NCI-H1105 (cell line): ENCODE measurements around the gene ADSS1.

Source experiments
- DNase-seq: peaks from one replicate; lab custom pipeline; 2025; lab: John Stamatoyannopoulos, UW

ADSS1 gene

DNA sequence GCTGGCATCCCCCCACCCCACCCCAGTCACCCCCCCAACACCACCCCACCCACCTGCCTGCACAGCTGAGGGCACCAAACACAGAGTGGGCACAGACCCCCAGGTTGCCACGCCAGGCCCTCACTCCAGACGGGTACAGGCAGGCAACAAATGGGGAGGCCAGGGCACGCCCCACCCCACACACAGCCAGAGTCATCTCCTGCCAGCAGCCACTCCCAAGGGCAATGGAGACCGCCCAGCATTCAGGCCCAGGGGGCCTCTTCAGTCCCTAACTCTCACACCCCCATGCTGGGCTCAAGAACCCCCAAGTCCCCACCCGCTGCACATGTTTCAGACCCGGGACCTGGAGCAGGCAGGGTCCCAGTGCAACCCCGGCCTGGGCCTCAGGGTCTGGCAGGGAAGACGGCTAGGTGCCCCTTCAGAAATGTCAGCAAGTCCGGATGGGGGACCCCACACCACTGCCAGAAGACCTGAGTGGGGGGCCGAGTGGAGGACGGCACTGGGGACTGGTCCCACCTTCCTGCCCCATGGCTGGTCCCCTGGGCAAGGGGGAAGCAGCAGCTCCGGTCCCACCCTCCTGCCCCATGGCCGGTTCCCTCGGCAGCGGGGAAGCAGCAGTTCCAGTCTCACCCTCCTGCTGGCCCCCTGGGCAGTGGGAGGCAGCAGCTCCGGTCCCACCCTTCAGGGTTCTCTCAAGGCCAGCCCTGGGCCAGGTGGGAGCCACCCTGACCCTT, 59.6 kb downstream of the ADSS1 start:
- DNase-seq: no peak

DNA sequence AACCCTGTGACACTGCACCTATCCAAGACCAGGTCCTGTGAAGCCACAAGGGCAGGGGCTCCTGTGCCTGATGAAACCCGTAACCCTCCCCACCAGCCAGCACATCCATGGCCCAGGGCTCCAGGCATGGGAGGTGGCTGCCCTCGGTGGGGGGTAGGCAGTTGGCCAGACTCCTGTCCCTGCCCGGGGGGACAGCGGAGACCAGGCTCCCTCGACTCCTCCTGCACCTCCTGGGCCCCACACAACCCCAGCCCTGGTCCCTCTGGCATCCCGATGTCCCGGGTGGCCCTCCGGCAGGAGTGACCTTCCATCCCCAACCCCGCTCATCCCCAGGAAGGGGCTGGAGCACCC, 60.2 kb downstream of the ADSS1 start:
- no peak for DNase-seq

DNA sequence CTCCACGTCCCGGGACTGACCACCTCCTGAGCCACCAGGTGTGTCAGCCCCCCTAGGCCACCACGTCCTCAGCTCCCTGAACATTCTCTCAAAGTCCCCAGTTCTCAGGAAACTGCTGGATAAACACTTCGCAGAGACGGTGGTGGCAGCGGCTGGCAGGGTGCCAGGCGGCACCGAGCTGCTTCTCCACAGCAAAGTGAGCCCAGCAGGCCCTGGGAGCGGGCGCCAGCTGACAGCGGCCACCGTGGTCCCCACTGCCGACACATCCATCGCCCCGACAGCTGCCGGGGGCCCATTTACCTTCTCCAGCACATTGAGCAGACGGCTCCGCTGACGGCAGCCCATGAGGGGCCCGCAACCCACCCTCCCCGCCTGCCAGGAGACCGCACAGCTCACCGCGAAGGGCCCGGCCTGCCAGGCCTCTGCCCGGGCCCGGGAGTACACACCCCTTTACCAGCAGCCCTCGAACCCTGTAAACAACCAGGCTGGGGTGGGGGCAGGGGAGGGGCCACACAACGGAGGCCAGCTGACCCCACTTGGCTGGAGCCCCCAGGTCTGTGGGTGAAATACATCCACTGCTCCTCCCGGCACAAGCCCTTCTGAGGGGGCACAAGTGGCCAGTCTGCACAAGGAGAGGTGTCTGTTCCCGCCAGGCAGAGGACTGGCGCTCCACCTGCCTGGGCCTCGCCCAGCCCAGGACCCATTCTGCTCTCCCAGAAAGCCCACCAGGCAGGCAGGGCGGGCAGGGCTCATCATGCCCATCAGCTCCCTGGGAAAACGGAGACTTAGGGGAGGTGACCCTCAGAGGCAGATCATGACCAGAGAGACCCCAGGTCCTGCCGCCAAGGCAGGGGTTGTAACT, 61.0 kb downstream of the ADSS1 start:
- peak; percentile 71 for DNase-seq

- DNase-seq: no peak
These were observed 61.7 kb downstream of the ADSS1 start for GRCh38 chr14:104785708-104786080.

GRCh38 chr14:104786091-104786586, 62.1 kb downstream of the ADSS1 start:
- no peak for DNase-seq

DNA sequence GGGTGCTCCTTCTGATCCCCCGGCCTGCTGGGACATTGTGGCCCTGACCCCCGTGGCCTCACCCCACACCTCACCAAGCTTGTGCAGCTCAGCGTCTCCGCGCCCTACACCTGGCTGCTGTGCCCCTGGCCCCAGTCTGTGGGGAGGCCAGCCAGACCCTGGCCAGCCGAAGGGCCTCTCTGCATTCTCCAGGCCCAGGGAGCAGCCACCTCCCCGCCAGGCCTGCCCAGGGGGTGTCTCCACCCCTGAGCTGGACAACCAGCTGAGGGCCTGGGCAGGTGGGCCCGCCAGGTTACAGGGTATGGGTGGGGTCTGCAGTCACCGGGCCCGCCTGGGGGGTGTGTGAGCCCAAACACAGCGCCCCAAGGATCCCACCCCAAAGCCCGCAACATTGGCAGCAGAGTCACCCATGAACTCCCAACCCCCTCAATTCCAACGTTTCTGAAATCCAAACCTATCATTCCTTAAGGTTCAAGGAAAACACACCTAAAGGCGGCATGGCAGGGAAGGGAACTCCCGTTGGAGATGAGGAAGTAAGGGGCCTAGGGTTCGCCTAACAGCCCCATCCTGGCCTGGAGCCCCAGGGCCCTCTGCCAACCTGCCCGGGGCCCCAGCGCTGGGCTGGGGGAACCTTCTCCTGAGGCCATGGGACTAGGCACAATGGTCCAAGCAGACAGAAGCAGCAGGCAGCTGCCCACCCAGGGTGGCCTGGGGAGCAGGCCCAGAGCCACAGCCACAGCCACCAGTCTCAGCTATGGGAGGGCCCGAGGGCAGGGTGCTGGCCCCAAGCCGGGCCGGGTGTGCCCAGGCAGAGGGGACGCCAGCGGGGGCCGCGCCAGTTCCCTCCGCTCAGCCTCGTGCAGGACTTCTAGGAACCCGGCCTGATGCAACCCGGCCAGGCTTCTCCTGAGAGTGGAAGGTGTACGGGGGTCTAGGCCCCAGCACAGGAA, 63.0 kb downstream of the ADSS1 start:
- no peak for DNase-seq

- no peak for DNase-seq
These were observed 63.7 kb downstream of the ADSS1 start for GRCh38 chr14:104787736-104788135.

DNA sequence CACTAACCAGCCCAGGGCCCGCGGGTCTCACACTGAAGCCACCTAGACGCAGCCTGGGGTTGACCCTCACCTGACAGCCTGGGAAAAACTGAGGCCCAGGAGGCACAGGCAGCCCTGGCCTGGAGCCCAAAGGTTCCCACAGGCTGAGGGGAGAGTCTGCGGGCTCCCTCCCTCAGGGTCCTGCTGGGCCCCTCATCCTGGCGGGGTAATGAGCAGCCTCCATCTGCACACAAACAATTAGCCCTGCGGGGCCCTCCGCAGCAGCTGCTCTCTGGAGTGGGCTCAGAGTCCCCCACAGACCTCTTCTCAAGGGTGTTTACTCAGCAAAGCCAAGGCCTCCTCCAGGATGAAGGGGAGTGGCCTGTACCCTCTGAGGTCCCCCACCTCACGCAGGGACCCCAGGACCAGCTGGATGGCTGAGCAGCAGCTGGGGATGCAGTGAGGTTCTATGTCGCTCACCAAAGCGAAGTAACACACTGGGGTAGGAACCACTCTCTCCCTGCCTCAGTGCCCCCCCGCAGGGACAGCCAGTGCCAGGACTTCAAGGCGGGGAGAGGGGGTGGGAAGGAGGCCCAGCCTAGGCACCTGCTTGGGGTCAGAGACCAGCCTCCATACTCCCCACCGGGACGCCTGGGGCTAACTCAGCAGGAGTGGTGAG, 64.3 kb downstream of the ADSS1 start:
- DNase-seq: peak; percentile 24

- DNase-seq: no peak
These were observed 65.0 kb downstream of the ADSS1 start for GRCh38 chr14:104788873-104789663.

- DNase-seq: no peak
These were observed 66.0 kb downstream of the ADSS1 start for GRCh38 chr14:104789752-104790743.

DNA sequence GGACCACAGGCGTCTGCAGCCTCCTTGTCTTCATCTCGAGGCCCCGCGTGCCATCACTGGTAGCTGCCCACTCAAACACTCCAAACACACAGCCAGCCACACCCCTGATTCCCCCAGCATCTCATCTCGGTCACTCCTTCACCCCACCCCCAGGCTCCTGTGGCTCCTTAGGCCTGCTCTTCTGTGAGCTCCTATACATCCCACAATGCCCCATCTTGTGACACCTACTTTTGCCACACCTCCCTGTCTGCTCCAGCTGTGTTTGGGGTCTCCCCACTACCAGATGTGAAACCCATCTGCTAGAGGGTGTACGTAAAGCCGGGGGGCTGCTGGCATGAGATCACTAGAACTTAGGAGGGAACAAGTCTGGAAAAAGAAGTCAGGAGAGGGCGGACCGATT, 67.4 kb downstream of the ADSS1 start:
- DNase-seq: no peak

DNA sequence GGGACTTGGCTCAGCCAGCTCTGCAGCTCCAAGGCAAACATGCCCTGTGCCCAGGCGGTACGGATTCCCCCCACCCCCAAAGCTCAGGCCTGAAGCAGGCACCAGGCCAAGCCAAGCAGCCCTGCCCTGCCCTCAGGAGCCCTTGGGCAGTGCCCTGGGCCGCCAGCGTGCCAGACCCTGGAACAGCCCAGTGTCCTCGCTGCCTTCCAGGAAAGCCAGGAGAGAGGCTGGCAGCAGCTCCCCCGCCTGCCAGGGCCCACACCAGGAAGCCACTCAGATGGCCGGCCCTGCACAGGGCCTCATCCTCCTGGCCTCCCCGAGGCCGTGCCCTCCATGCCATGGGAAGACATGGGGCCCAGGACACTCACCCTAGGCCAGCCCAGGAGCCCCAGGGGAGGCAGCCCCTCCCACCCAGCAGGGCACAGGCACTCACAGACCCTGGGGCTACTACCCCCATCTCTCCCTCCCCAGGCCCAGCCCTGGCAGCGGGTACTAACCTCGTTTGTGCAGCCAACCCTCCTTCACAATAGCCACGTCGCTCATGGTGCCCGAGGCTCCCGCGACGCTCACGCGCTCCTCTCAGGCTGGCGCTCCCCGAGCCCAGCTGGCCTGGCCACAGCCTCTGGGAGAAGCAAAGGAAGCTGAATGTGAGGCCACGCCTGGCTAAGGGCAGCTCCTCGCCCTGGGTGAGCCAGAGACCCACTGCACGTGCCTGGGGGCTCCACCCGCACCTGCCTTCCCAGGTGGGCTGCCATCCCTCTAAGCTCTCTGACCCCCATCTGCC, 68.3 kb downstream of the ADSS1 start:
- no peak for DNase-seq

DNA sequence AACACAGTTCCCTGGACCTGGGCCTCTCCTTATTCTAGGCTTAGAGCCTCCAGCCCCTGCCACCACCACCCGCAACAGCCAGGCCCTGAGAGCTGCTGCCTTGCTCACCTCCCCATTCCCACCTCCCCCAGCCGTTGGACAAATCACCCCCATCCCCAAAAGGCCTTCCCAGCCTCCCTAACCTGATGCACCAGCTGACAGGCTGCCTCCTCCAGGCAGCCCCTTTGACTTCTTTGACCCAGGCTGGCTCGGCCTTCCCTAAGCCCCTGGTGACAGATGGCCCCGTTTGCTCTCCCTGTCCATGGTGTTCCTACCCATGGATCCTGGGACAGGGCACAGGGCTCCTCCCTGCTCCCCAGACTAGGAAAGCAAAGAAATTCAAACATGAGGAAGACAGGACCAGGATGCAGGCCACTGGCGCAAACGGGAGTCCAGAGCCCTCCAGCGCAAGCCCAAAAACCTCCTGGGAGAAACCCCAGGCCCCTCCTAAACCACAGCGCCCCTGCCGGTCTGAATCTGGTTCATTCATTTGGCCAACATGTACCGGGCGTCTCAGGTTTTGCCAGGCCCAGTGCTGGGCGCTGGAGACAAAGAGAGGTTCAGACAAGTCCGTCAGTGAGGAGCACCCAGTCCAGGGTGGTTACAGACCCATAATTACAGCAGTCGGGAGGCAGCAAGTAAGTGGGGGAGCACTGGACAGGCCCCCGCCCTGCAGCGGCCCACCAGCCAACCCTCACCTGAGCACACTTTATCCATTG, 69.1 kb downstream of the ADSS1 start:
- no peak for DNase-seq

DNA sequence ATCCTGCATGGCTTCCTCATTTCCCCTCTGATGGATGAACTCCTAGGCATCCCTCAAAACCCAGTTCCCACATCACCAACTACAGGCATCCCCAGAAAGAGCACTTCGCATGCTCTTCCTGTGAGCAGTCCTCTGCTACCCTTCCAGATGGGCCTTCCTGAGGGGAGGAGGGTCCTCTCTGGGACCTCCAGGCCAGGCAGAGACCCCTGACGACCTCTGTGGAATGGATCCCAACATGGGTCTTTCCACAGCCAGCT, 69.6 kb downstream of the ADSS1 start:
- DNase-seq: no peak

DNA sequence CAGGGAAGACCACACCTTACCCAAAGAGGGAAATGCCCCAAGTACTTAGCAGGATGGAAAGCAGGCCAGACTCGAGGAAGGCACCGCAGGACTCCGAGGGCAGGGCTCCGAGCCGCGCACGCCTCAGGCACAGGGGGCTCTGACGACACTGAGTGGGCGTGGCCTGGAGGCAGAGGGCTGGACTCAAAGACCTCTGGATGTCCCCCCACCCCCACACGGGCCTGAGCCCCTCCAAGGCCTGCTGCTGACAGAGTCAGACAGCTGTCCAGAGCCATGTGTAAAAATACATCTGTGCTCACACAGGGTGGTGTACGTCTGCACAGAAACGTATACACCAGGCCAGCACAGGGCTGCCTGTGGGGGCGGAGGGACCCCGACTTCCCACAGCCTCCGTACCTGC, 70.1 kb downstream of the ADSS1 start:
- no peak for DNase-seq

DNA sequence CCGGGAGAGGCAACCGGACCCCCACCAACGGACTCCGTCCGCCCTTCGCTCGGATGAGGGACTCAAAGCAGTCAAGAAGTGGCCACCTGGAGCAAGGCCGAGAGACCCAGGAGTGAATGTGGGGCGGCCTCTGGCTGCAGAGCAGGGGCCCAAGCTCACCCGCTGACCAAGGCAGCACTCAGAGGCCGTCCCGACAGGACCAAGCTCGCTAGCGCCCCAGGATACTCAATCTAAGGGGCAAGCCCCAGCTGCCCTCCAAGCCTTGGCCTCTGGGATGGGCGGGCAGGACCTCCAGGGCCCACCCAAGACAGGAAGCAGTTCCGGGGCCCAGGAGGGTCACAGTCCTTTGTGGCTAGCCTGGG, 70.6 kb downstream of the ADSS1 start:
- DNase-seq: no peak

GRCh38 chr14:104794993-104795780, 71.2 kb downstream of the ADSS1 start, which contains the start of gene AKT1:
TSS of gene AKT1 (minus strand) at chr14:104795748. CDS start at chr14:104792643, 3,105 bp downstream.
- DNase-seq: no peak
